B cell (primary cell): ENCODE results near the gene WBP4. TPM values are rescaled to one million over a fixed set of nuclear protein-coding genes. Genes with fewer than 3 reads are reported as not detected.
A peak's percentile ranks its signal among the peaks of the same experiment; 100 is the strongest.

Experiments used
- ATAC-seq: fragments of 200-7000 bp; cut with Tn5 transposase; one replicate; pipeline ENCODE4 v1.10.0; 2021; ENCODE audit warnings: low read depth, mild to moderate bottlenecking, moderate number of reproducible peaks, moderate library complexity
- CTCF ChIA-PET: fragments of 350-600 bp; sonication (Branson Sonifier 250); formaldehyde crosslinking; loops from one replicate; lab custom pipeline; 2021; ENCODE audit warnings: antibody characterized with exemption, inconsistent platforms; lab: Charles Lee
- POLR2A ChIA-PET: fragments of 350-600 bp; sonication (Branson Sonifier 250); formaldehyde crosslinking; loops from one replicate; lab custom pipeline; 2021; ENCODE audit warnings: antibody characterized with exemption; lab: Charles Lee
- DNase-seq: peaks from one replicate; pipeline ENCODE4 v3.0.0; 2013
- H2AFZ ChIP-seq: 2 replicates; pipeline ENCODE4 v1.6.1; 2012; ENCODE audit warnings: mild to moderate bottlenecking, low read depth, low read length; ENCODE audit not compliant: insufficient read depth, poor library complexity, severe bottlenecking
- H3K27ac ChIP-seq, 2 donors: 1 replicate in 1 of 2; 2 replicates in 1 of 2; pipeline ENCODE4 v1.5.1; 2012 to 2013; ENCODE audit warnings: low read length in 2 of 2, mild to moderate bottlenecking in 2 of 2, moderate library complexity in 1 of 2
- H3K27me3 ChIP-seq, 4 experiments: fragments of 200-600 bp in 1 of 4; sonication (generic) in 1 of 4; replicated peaks in 1 of 4; 1 replicate in 2 of 4; 2 replicates in 2 of 4; pipeline versions ENCODE4 v1.6.1 to v1.7.0; 2013 to 2016; ENCODE audit warnings: low read length in 3 of 4, mild to moderate bottlenecking in 2 of 4, mixed read lengths in 1 of 4, moderate library complexity in 1 of 4; ENCODE audit not compliant: insufficient read depth in 4 of 4, control insufficient read depth in 3 of 4; ENCODE audit errors: control extremely low read depth in 1 of 4
- H3K36me3 ChIP-seq, 2 experiments: replicated peaks in 1 of 2; 1 replicate in 1 of 2; 2 replicates in 1 of 2; pipeline versions ENCODE4 v1.6.1 to v1.7.1; 2013; ENCODE audit warnings: low read length in 1 of 2; ENCODE audit not compliant: insufficient read depth in 2 of 2, control insufficient read depth in 1 of 2; ENCODE audit errors: control extremely low read depth in 1 of 2, extremely low read depth in 1 of 2
- H3K4me1 ChIP-seq, 2 donors: fragments of 200-600 bp in 1 of 2; sonication (generic) in 1 of 2; 1 replicate in 1 of 2; 2 replicates in 1 of 2; pipeline versions ENCODE4 v1.5.1 to v1.6.1; 2013 to 2017; ENCODE audit warnings: low read length in 2 of 2; ENCODE audit not compliant: control insufficient read depth in 2 of 2, insufficient read depth in 2 of 2
- H3K4me2 ChIP-seq: replicated peaks from 2 replicates; pipeline ENCODE3; 2012; ENCODE audit warnings: mild to moderate bottlenecking, low read depth, low read length; ENCODE audit not compliant: poor library complexity, severe bottlenecking
- H3K4me3 ChIP-seq, 5 experiments: fragments of 200-600 bp in 1 of 5; sonication (generic) in 1 of 5; 1 replicate in 3 of 5; 2 replicates in 2 of 5; pipeline versions ENCODE4 v1.5.1 to v1.7.0; 2011 to 2016; ENCODE audit warnings: low read length in 4 of 5, mild to moderate bottlenecking in 4 of 5, low read depth in 2 of 5, control low read depth in 1 of 5, moderate library complexity in 1 of 5; ENCODE audit not compliant: insufficient read depth in 1 of 5; ENCODE audit errors: control extremely low read depth in 1 of 5, extremely low read depth in 1 of 5
- H3K79me2 ChIP-seq: fragments of 200-600 bp; sonication (generic); one replicate; pipeline ENCODE4 v1.6.0; 2016; ENCODE audit warnings: low read length; ENCODE audit not compliant: control insufficient read depth, insufficient read depth
- H3K9ac ChIP-seq: fragments of 200-600 bp; sonication (generic); 2 replicates; pipeline ENCODE4 v1.6.1; 2017; ENCODE audit warnings: mild to moderate bottlenecking, low read length, moderate library complexity
- H3K9me3 ChIP-seq, 3 donors: one replicate each; pipeline versions ENCODE4 v1.6.1 to v1.7.1; 2013; ENCODE audit warnings: low read length in 2 of 3; ENCODE audit not compliant: control insufficient read depth in 2 of 3, insufficient read depth in 1 of 3; ENCODE audit errors: control extremely low read depth in 1 of 3
- H4K20me1 ChIP-seq: 2 replicates; pipeline ENCODE4 v1.6.0; 2012; ENCODE audit warnings: mild to moderate bottlenecking, low read length; ENCODE audit not compliant: insufficient read depth, control insufficient read depth, poor library complexity, severe bottlenecking
- H3K27ac Mint-ChIP-seq: one replicate; pipeline ENCODE4 v1.8.0; 2021; ENCODE audit warnings: mixed read lengths
- H3K27me3 Mint-ChIP-seq: one replicate; pipeline ENCODE4 v1.8.0; 2021; ENCODE audit warnings: mixed read lengths
- H3K4me1 Mint-ChIP-seq: one replicate; pipeline ENCODE4 v1.8.0; 2021; ENCODE audit warnings: mixed read lengths
- H3K4me3 Mint-ChIP-seq: one replicate; pipeline ENCODE4 v1.8.0; 2021; ENCODE audit warnings: mixed read lengths
- H3K9me3 Mint-ChIP-seq: one replicate; pipeline ENCODE4 v1.8.0; 2022; ENCODE audit warnings: mixed read lengths; ENCODE audit not compliant: insufficient read depth
- EZH2 ChIP-seq: IDR thresholded peaks from 2 replicates; pipeline ENCODE4 v1.6.1; 2012; ENCODE audit warnings: borderline replicate concordance, low read depth, mild to moderate bottlenecking, moderate library complexity, low read length; ENCODE audit not compliant: insufficient read depth, poor library complexity, severe bottlenecking
- WGBS: methylation state at CpG from one replicate; pipeline ENCODE4 v1.1.5; 2013; ENCODE audit warnings: missing lambda C conversion rate; ENCODE audit not compliant: insufficient coverage; 5-methylcytosine and 5-hydroxymethylcytosine counted together
- intact Hi-C: fragments of 100-400 bp; cut with micrococcal nuclease; formaldehyde crosslinking; loops from one replicate; pipeline ENCODE4 v1.10.0; 2022
- polyA plus RNA-seq: library from polyadenylated mRNA; depleted of rRNA; stranded (reverse); fragments of >200 nt; gene quantifications from 2 replicates; pipeline ENCODE4 v1.2.3, GENCODE V29; 2012
- total RNA-seq, 2 donors: library from RNA; stranded (reverse); fragments of 120-200 nt in 1 of 2; gene quantifications; 1 replicate in 1 of 2; 2 replicates in 1 of 2; pipeline versions ENCODE4 v1.2.3 to v1.2.4, GENCODE V29; 2013 to 2022
- TF ChIP-seq, protein P1 (sequence below): fragments of 200-600 bp; IDR thresholded peaks from one replicate; pipeline ENCODE4 v1.8.0; 2022; ENCODE audit warnings: antibody characterized with exemption, mild to moderate bottlenecking

WBP4 gene
- total and polyA plus RNA-seq, 2 donors (not counting 1 experiment from before 2014, with no cell fraction given): 1.8 to 10.4 TPM

GRCh38 chr13:41058295-41059070 lies 2.8 kb upstream of the WBP4 start:
- Histone ChIP-seq H3K4me2 (no peak overlapping the region), H3K36me3 (no peaks in the 10 kb centered on the region), H3K9ac (no peak overlapping the region), H3K4me1 (peaks cover 28 to 30% of the 10 kb centered on the region in 2 donors), H3K27ac (no peak overlapping the region), H3K9me3 (no peaks in the 10 kb centered on the region), H3K79me2 (peaks cover 68% of the 10 kb centered on the region), H4K20me1 (no peaks in the 10 kb centered on the region), H3K4me3 (no peak overlapping the region), H2AFZ (no peak overlapping the region), H3K27me3 (no peaks in the 10 kb centered on the region)
- Mint-ChIP-seq H3K27me3 (no peaks in the 10 kb centered on the region), H3K4me1 (peaks cover 60% of the 10 kb centered on the region), H3K4me3 (peak overlapping the region; percentile 26), H3K27ac (peak overlapping the region; percentile 69), H3K9me3 (no peaks in the 10 kb centered on the region)
- ChIA-PET CTCF (interaction anchor here (1.1 to 3.7 kb wide), 7 partner anchors 10 to 281 kb away, joined by 3 to 31 read pairs (median 4); partner anchors contain the start of gene ELF1), POLR2A (interaction anchor here (3.2 kb wide), 1 partner anchor 39 kb away, joined by 32 read pairs; the partner anchor contains the start of gene ELF1)
- DNase-seq (no peak), ATAC-seq (no peak)
- no peak for TF ChIP-seq EZH2
- TF ChIP-seq, protein P1, sequence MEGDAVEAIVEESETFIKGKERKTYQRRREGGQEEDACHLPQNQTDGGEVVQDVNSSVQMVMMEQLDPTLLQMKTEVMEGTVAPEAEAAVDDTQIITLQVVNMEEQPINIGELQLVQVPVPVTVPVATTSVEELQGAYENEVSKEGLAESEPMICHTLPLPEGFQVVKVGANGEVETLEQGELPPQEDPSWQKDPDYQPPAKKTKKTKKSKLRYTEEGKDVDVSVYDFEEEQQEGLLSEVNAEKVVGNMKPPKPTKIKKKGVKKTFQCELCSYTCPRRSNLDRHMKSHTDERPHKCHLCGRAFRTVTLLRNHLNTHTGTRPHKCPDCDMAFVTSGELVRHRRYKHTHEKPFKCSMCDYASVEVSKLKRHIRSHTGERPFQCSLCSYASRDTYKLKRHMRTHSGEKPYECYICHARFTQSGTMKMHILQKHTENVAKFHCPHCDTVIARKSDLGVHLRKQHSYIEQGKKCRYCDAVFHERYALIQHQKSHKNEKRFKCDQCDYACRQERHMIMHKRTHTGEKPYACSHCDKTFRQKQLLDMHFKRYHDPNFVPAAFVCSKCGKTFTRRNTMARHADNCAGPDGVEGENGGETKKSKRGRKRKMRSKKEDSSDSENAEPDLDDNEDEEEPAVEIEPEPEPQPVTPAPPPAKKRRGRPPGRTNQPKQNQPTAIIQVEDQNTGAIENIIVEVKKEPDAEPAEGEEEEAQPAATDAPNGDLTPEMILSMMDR: no peak
- WGBS: 97% methylated on average over 13 of the region's 18 CpGs
- intact Hi-C loops: loop anchor here (5.0 kb wide), 1 partner anchor 391 kb away; the partner anchor contains the start of gene FOXO1
